ENCODE measurements around the gene PLCB4.
A peak's percentile ranks its signal among the peaks of the same experiment; 100 is the strongest.

Gene PLCB4

GRCh38 chr20:9179867-9180266 lies 111.0 kb downstream of the PLCB4 start:
- DNase-seq = peak; percentile 44

GRCh38 chr20:9180481-9181257 lies 111.8 kb downstream of the PLCB4 start:
- DNase-seq = no peak

- peak; percentile 72 for DNase-seq
Observed at GRCh38 chr20:9185511-9185910, 116.6 kb downstream of the PLCB4 start.

GRCh38 chr20:9186396-9186795 lies 117.5 kb downstream of the PLCB4 start:
- DNase-seq = no peak

GRCh38 chr20:9195031-9195430 lies 126.1 kb downstream of the PLCB4 start:
- no peak for DNase-seq

GRCh38 chr20:9196110-9196509 lies 127.2 kb downstream of the PLCB4 start:
- DNase-seq = no peak

- no peak for DNase-seq
Observed at GRCh38 chr20:9198460-9198859, 129.6 kb downstream of the PLCB4 start.

GRCh38 chr20:9200196-9200595 lies 131.3 kb downstream of the PLCB4 start:
- peak; percentile 70 for DNase-seq

GRCh38 chr20:9200620-9201019 lies 131.7 kb downstream of the PLCB4 start:
- peak; percentile 89 for DNase-seq

GRCh38 chr20:9202420-9203080 lies 133.7 kb downstream of the PLCB4 start:
- no peak for DNase-seq

GRCh38 chr20:9203081-9203447 lies 134.2 kb downstream of the PLCB4 start:
- DNase-seq = no peak

- DNase-seq = no peak
Observed at GRCh38 chr20:9204979-9205378, 136.1 kb downstream of the PLCB4 start.

- no peak for DNase-seq
Observed at GRCh38 chr20:9206486-9206885, 137.6 kb downstream of the PLCB4 start.

GRCh38 chr20:9207253-9207652 lies 138.4 kb downstream of the PLCB4 start:
- DNase-seq = no peak

- DNase-seq = no peak
Observed at GRCh38 chr20:9210356-9210755, 141.5 kb downstream of the PLCB4 start.

GRCh38 chr20:9211016-9211760 lies 142.3 kb downstream of the PLCB4 start:
- DNase-seq = no peak

GRCh38 chr20:9212735-9213134 lies 143.8 kb downstream of the PLCB4 start:
- no peak for DNase-seq

GRCh38 chr20:9214685-9215084 lies 145.8 kb downstream of the PLCB4 start:
- DNase-seq = peak; percentile 92

GRCh38 chr20:9215539-9215938 lies 146.7 kb downstream of the PLCB4 start:
- no peak for DNase-seq

GRCh38 chr20:9218531-9218961 lies 149.7 kb downstream of the PLCB4 start:
- DNase-seq = peak; percentile 73

GRCh38 chr20:9220874-9221547 lies 152.1 kb downstream of the PLCB4 start:
- DNase-seq = peak; percentile 96

GRCh38 chr20:9223296-9223695 lies 154.4 kb downstream of the PLCB4 start:
- no peak for DNase-seq

GRCh38 chr20:9225879-9226278 lies 157.0 kb downstream of the PLCB4 start:
- no peak for DNase-seq
